Measurements from ENCODE around the gene LEMD1. TPM values are rescaled to one million over a fixed set of nuclear protein-coding genes. Genes with fewer than 3 reads are reported as not detected.
"Not testable (repeated sequence)": the region's sequence is repeated elsewhere in the genome, so short reads cannot be mapped to it uniquely, and the experiment has no call there.

The LEMD1 gene
- total RNA-seq, 1 donor, result not detected

GRCh38 chr1:205437570-205437969 lies 15.7 kb upstream of the LEMD1 start:
- H3K4me3 ChIP-seq (ENCODE audit: low read depth, low read length), result no peak overlapping the region
- TF ChIP-seq CTCF (IDR thresholded peaks at IDR 0.05; ENCODE audit: insufficient read depth, low read depth, low read length), result no peak
- DNase-seq (ENCODE audit: low read depth), result no peak

DNA sequence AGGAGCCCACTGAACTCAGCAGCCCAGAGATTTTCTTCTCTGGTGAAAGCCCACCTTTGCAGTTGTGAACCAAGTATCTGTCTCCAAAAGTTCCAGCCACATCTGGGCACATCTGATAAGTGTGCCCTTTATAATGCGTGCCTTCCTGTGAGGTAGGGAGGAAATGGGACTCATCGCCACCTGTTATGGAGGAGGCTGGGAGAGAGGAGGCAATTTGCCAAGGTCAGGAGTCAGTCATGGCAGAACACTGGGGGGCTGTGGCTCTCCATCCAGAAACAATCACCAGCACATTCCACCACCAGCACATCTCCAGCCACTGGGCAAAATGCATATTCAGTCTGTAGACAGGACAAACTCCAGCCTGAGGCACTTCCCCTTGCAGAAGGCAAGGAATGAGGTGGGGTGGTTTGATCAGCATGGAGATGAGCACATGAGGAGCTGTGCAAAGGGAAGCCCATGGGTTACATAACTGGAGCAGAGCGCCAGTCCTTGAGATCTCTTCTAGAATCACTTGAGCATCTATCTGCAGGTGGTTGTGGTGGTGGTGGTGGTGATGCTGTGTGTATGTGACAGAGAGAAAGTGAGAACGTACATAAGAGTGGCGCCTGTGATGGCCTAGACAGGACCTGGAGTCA lies 15.0 kb upstream of the LEMD1 start:
- no peak overlapping the region for H3K4me3 ChIP-seq (ENCODE audit: low read depth, low read length)
- no peak for TF ChIP-seq CTCF (IDR thresholded peaks at IDR 0.05; ENCODE audit: insufficient read depth, low read depth, low read length)
- no peak for DNase-seq (ENCODE audit: low read depth)

GRCh38 chr1:205435578-205436573 lies 14.0 kb upstream of the LEMD1 start:
- TF ChIP-seq CTCF (IDR thresholded peaks at IDR 0.05; ENCODE audit: insufficient read depth, low read depth, low read length), result no peak
- H3K4me3 ChIP-seq (ENCODE audit: low read depth, low read length), result no peak overlapping the region
- no peak for DNase-seq (ENCODE audit: low read depth)

DNA sequence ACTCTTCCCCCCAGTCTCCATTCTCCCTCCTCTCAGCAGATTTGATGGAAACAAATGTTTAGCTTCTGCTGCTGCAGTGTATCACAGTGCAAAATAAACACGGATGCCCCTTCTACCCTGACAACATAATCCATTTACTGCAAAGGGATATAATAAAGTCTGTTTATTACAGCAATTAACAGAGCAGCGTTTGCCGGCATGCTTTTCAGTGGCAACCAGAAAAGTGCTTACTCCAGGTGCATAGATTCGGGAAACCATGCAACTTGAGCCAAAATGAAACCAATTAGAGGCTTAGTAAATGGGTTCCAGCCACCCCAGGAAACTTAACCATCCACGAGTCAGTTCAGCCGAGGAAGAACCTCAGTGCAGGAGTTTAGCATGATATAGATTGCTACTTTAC lies 12.9 kb upstream of the LEMD1 start:
- no peak for TF ChIP-seq CTCF (IDR thresholded peaks at IDR 0.05; ENCODE audit: insufficient read depth, low read depth, low read length)
- DNase-seq (ENCODE audit: low read depth), result no peak
- H3K4me3 ChIP-seq (ENCODE audit: low read depth, low read length), result no peak overlapping the region

DNA sequence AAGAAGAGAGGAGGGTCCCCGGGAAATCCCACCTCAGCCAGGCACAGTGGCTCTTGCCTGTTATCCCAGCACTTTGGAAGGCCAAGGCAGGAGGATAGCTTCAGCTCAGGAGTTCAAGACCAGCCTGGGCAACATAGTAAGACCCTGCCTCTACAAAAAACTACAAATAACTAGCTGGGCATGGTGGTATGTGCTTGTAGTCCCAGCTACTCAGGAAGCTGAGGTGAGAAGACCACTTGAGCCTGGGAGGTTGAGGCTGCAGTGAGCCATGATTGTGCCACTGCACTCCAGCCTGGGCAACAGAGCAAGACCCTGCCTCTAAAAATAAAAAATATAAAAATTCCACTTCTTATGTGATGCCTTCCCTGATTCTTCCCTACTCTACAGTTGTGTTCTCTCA lies 10.8 kb upstream of the LEMD1 start:
- not testable (repeated sequence) for DNase-seq (ENCODE audit: low read depth)

GRCh38 chr1:205432116-205432515 lies 10.3 kb upstream of the LEMD1 start:
- no peak for TF ChIP-seq CTCF (IDR thresholded peaks at IDR 0.05; ENCODE audit: insufficient read depth, low read depth, low read length)
- DNase-seq (ENCODE audit: low read depth), result no peak
- no peak overlapping the region for H3K4me3 ChIP-seq (ENCODE audit: low read depth, low read length)

More for the DNA sequence above, 10.8 kb upstream of the LEMD1 start:
- H3K4me3 ChIP-seq (ENCODE audit: low read depth, low read length), result not testable (repeated sequence)

DNA sequence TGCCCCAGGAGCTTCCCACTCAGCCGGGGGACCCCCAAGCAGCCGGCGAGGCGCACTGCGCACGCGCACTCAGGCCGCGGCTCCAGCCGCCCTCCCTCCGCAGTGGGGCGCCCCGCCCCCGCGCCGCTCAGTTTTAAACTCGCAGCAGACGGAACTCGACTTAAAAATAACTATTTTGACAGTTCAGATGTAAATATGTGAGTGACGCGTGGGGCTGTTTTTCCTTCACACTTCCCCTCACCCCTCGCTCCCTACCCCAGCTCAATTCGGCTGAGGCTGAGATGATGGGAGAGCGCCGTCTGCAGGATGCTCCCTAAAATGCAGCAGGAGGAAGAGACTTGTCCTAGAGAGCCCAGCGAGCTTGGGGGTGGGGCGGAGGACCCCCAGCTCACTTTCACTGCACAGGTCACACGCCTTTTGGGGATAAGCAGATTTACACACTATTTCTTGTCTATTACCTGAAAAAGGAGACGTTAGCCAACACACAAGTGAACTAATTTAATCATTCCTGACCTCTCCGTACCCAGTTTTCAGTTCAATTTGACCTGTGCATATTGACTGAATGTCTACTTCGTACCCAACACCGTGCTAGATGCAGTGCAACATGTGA lies 8.9 kb upstream of the LEMD1 start:
- TF ChIP-seq CTCF (IDR thresholded peaks at IDR 0.05; ENCODE audit: insufficient read depth, low read depth, low read length), result peak; percentile 92
- peak overlapping the region; percentile 59 for H3K4me3 ChIP-seq (ENCODE audit: low read depth, low read length)
- DNase-seq (ENCODE audit: low read depth), result peak; percentile 36
